Measurements from ENCODE around the gene OSTF1. TPM values are rescaled to one million over a fixed set of nuclear protein-coding genes. Genes with fewer than 3 reads are reported as not detected.

Gene OSTF1
- total RNA-seq, 1 donor from 2014 or later: 77.8 TPM

DNA sequence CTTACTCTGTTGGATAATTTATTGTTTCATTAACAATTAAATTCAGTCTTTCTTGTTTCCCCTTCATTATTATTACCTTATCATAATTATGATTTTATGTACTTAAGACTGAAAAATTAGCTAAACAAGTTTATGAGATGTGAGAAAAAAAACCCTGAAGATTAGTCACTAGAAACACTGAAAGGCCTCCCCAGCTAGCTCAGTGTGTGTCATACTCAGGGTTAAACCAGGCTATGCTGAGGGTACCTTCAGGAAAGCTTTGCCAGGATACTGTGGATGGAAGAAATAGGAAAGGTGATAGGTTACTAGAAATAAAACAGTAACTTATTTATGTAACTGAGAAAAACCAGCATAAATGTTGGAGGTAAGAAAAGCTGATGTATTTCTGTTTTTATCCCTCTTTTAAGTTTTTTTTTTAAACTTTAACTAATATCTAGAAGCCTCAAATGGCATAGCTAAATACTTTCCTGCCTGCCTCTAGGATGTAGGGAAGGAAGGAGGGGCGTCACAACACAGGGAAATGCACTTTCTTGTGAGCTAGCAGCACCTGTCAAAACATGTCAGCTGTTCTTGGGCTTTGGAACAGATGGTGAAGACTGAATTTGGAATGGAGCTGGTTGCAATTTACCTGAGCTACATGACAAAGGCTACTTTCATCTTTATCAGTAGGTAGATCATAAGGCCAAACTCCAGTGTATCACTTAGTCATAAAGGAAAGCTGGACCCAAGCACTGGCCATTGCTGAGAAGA lies 24.6 kb upstream of the OSTF1 start:
- H3K36me3 ChIP-seq: peaks cover 57% of the 10 kb centered on the region
- H3K4me3 ChIP-seq: no peak overlapping the region
- ATAC-seq (no peak), DNase-seq (no peak)
- H3K9me3 ChIP-seq: no peaks in the 10 kb centered on the region
- intact Hi-C loops (cut with DNase I): no loop called here
- H3K4me1 ChIP-seq: no peaks in the 10 kb centered on the region
- no peaks in the 10 kb centered on the region for H3K27me3 ChIP-seq
- H3K27ac ChIP-seq: no peak overlapping the region
- TF ChIP-seq, protein P1, sequence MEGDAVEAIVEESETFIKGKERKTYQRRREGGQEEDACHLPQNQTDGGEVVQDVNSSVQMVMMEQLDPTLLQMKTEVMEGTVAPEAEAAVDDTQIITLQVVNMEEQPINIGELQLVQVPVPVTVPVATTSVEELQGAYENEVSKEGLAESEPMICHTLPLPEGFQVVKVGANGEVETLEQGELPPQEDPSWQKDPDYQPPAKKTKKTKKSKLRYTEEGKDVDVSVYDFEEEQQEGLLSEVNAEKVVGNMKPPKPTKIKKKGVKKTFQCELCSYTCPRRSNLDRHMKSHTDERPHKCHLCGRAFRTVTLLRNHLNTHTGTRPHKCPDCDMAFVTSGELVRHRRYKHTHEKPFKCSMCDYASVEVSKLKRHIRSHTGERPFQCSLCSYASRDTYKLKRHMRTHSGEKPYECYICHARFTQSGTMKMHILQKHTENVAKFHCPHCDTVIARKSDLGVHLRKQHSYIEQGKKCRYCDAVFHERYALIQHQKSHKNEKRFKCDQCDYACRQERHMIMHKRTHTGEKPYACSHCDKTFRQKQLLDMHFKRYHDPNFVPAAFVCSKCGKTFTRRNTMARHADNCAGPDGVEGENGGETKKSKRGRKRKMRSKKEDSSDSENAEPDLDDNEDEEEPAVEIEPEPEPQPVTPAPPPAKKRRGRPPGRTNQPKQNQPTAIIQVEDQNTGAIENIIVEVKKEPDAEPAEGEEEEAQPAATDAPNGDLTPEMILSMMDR (IDR thresholded peaks at IDR 0.05): no peak

DNA sequence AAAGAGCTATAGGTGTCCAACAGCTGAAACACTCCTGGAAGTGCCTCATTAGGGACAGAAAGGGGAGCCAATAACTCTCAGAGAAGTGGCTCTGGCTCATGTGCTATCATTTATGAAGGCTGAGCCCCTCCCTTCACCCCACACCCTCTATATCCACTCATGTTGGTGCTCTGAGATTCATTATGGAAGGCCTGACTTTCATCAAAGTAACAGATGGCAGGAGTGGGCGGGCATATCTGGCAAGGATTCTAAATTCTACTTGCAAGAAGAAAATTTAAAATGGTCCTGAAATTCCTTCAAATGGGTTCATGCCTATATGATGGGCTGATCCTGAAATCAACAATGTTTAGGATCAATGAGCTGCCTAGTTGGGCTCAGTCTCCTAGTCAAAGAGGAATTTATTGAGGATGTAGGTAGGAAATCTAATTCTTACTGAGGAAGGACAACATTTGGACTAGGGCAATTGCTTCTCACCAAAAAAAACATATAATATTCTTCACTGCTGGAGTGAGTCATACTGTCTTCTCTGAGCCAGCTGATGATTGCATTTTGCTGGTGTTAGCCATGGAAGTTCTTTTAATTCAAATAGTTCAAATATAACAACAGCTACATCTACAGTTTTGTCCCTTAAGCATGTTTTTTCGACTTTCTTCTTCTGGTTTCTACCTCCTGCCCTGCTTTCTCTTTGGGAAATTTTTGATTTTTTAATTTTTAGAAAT lies 23.8 kb upstream of the OSTF1 start:
- Histone ChIP-seq H3K9me3 (no peaks in the 10 kb centered on the region), H3K36me3 (peaks cover 65% of the 10 kb centered on the region), H3K27ac (no peak overlapping the region), H3K4me3 (no peak overlapping the region), H3K4me1 (no peaks in the 10 kb centered on the region), H3K27me3 (no peaks in the 10 kb centered on the region)
- intact Hi-C loops (cut with DNase I): no loop called here
- no peak for ATAC-seq
- TF ChIP-seq, protein P1 (IDR thresholded peaks at IDR 0.05): no peak
- DNase-seq: no peak

DNA sequence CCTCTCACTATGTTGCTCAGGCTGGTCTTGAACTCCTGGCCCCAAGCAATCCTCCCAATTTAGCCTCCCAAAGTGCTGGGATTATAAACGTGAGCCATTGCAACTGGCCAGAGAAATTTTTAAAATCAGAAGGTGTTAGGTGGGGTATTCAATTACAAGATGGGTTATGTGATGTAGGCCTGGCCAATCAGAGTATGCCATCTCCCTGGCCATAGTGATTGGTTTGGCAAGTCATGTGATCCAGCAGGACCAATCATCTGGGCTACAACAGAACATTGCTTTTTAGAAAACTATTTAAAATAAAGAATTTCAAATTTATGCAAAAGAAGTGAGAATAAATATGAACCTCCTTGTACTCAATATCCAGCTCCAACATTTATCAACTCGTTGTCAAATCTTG lies 22.8 kb upstream of the OSTF1 start:
- intact Hi-C loops (cut with DNase I): no loop called here

DNA sequence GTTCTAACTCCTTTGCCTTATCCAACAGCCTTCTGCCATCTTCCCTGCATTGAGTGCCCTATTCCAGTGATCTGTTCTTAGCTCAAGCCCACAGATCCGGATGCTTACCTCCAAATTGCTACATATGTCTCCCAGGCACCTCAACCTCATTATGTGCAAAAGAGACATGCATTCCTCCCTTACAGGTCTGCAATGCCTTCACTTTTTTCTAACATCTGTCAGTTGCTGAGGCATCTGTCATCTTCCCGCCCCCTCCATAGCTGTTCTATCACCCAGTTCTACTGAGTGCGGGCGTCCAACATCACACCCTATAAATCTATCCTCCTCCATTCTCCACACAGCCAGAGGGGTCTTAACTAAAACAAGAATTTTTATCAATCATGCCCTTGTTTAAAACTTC lies 20.4 kb upstream of the OSTF1 start:
- no peak for ATAC-seq
- Histone ChIP-seq H3K9me3 (no peaks in the 10 kb centered on the region), H3K36me3 (peaks cover 42% of the 10 kb centered on the region), H3K4me1 (no peaks in the 10 kb centered on the region), H3K4me3 (no peak overlapping the region), H3K27me3 (no peaks in the 10 kb centered on the region), H3K27ac (no peak overlapping the region)
- TF ChIP-seq, protein P1 (IDR thresholded peaks at IDR 0.05): no peak
- intact Hi-C loops (cut with DNase I): no loop called here
- no peak for DNase-seq

More for the DNA sequence above, 22.8 kb upstream of the OSTF1 start:
- TF ChIP-seq, protein P1 (IDR thresholded peaks at IDR 0.05): no peak
- peaks cover 62% of the 10 kb centered on the region for H3K36me3 ChIP-seq
- no peak for ATAC-seq
- no peak overlapping the region for H3K27ac ChIP-seq
- H3K9me3 ChIP-seq: no peaks in the 10 kb centered on the region
- no peak for DNase-seq
- no peak overlapping the region for H3K4me3 ChIP-seq
- H3K4me1 ChIP-seq: no peaks in the 10 kb centered on the region
- H3K27me3 ChIP-seq: no peaks in the 10 kb centered on the region

DNA sequence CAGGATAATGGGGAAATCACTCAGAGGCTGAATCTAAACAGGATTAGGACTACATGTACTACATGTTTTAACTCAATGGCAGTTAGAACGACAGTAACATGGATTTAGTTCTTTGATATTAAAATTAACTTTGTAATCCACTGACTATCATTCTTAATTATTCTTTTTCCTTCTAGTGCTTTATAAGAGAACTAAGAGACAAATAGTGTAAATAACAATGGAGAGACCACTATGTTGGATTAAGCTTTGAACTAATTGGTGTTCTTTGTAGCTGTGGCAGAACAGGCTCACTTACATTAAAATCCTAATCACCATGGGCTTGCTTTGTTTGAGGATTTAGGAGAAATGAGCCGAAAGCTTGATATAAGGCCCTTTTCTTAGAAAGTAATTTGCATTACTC lies 19.1 kb upstream of the OSTF1 start:
- Histone ChIP-seq H3K4me3 (no peak overlapping the region), H3K27me3 (no peaks in the 10 kb centered on the region), H3K36me3 (peaks cover 36% of the 10 kb centered on the region), H3K27ac (no peak overlapping the region), H3K9me3 (no peaks in the 10 kb centered on the region), H3K4me1 (no peaks in the 10 kb centered on the region)
- DNase-seq: no peak
- ATAC-seq: no peak
- intact Hi-C loops (cut with DNase I): no loop called here
- TF ChIP-seq, protein P1 (IDR thresholded peaks at IDR 0.05): no peak
